SK-MEL-5 (cell line): ENCODE results near the gene CDC34. TPM values are rescaled to one million over a fixed set of nuclear protein-coding genes. Genes with fewer than 3 reads are reported as not detected.

ENCODE experiments used
- DNase-seq: peaks from one replicate; pipeline ENCODE4 v3.0.0-alpha.2; 2016; ENCODE audit warnings: low read depth, low spot score
- in situ Hi-C: cut with HindIII; loops from 2 replicates; pipeline ENCODE4 v1.10.0; 2016; ENCODE audit warnings: low sequenced_read_pairs, high pct_unique_total_duplicates, low pct_unique_long_range_greater_than_20kb
- total RNA-seq: library from RNA; depleted of rRNA; stranded (reverse); fragments of >200 nt; shearing (Covaris generic); gene quantifications from 2 replicates; pipeline ENCODE4 v1.2.3, GENCODE V29; 2014

Gene CDC34
- total RNA-seq, 1 experiment from 2014 or later, result 52.7 TPM

DNA sequence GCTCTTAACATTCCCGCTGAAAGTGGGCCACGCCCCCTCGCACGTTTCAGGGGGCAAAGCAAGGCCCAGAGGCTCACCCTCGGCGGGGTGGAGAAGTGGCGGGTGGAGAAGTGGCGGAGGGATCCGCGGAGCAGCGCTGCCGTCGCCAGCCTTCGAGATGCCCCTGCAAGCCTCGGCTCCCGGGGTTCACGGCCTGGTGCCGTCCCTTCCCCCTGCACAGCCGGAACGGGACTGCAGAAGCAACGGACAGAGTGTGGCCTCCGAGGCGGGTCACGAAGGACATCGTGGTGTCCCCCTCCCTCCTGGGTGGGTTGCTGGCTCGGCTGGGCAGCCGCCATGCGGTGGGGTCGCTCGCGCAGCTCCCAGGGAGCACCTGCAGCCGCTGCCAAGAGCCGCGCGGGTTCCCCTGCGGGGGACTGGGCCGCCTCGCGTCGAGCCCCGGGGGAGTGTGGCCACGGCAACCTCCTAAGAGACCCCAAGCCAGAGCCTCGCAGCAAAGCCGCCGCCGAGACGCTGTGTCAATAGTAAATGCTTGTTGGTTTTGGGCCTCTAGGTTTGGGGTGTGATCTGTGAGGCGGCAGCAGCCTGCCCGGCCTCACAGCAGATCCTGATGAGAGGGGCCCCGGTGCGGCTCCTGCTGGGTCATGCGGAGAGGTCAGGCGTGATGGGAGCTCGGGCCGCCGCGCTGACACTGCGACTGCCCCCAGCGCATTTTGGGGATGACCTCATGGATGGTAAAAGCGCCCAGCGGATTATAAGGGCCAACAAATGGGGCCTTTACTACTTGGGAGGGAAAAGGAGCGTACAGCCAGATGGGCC is 18.8 kb upstream of the CDC34 start:
- no peak for DNase-seq
- in situ Hi-C loops, result no loop called here

GRCh38 chr19:513368-514165 is 18.0 kb upstream of the CDC34 start:
- no peak for DNase-seq
- in situ Hi-C loops, result no loop called here

DNA sequence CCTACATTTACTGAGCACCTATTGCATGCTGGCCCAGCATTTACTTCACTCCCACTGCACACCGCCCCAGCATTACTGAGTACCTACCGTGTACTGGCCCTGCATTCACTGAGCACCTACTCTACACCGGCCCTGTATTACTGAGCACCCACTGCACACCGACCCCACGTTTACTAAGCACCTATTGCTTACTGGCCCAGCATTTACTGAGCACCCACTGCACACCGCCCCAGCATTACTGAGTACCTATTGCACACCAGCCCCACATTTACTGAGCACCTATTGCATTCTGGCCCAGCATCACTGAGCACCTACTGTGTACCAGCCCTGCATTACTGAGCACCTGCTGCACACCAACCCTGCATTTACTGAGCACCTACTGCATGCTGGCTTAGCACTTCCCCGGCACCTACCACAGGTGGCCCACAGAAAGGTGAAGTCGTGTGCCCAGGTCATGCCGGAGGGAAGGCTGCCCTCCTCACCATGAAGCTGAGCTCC is 17.3 kb upstream of the CDC34 start:
- in situ Hi-C loops, result no loop called here

DNA sequence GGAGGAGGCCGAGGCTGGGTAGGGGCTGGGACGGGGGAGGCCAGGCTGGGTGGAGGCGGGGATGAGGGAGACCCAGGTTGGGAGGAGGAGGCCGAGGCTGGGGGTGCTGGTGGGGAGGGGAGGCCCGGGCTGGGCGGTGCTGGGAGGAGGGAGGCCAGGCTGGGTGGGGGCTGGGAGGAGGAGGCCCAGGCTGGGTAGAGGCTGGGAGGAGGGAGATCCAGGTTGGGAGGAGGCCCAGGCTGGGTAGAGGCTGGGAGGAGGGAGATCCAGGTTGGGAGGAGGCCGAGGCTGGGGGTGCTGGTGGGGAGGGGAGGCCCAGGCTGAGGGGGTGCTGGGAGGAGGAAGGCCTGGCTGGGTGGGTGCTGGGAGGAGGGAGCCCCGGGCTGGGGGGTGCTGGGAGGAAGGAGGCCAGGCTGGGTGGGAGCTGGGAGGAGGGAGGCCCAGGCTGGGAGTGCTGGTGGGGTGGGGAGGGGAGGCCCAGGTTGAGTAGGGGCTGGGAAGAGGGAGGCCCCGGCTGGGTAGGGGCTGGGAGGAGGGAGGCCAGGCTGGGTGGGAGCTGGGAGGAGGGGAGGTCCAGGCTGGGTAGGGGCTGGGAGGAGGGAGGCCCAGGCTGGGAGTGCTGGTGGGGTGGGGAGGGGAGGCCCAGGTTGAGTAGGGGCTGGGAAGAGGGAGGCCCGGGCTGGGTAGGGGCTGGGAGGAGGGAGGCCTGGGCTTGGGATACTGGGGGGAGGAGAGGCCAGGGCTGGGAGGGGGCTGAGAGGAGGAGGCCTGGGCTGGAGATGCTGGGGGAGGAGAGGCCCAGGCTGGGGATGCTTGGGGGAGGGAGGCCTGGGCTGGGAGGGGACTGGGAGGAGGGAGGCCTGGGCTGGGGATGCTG is 13.6 kb upstream of the CDC34 start:
- DNase-seq, result no peak
- in situ Hi-C loops, result no loop called here

More for the DNA sequence above, 17.3 kb upstream of the CDC34 start:
- no peak for DNase-seq

DNA sequence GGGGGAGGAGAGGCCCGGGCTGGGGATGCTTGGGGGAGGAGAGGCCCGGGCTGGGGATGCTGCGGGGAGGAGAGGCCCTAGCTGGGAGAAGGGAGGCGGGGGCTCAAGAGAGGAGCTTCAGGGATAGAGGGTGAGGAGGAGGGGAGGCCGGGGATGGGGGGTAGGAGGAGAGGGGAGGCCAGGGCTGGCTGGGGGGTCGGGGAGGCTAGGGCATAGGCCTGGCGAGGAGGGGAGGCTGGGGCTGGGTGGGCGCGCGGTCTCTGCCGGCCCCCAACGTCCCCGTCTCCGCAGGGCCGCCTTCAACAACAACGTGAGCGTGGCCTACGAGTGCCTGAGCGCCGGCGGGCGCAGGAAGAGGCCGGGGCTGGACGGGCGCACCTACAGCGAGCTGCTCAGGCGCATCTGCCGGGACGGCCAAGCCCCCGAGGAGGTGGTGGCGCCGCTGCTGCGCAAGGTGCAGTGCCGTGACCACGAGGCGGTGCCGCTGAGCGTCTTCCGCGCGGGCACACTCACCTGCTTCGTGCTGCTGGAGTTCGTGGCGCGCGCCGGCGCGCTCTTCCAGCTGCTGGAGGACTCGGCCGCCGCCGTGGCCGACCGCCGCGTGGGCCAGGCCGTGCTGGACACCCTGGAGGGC is 12.8 kb upstream of the CDC34 start:
- no peak for DNase-seq
- in situ Hi-C loops, result no loop called here

DNA sequence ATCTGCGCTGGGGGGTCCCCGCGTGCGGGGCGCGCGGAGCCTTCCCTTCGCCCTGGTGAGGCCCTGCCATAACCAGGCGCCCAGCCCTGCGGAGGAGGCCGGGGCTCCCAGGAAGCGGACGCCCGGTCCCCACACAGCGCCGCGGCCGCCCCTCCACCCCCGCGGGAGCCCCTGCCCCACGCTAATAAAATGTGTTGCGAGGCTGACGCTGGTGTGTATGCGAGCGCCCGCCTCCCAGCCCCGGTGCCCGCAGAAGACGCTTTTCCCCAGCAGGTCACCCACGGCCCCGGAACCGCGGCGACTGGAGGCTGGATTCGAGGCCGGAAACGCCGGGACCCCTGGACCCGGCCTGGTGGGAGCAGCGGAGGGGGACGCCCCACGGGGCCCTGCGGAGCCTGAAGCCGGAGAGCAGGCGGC is 12.1 kb upstream of the CDC34 start:
- in situ Hi-C loops, result no loop called here
- no peak for DNase-seq

- in situ Hi-C loops, result no loop called here
- no peak for DNase-seq
These were observed 8.8 kb upstream of the CDC34 start for GRCh38 chr19:522726-523125.

- DNase-seq, result no peak
- in situ Hi-C loops, result no loop called here
These were observed 7.4 kb upstream of the CDC34 start for GRCh38 chr19:524062-524674.

DNA sequence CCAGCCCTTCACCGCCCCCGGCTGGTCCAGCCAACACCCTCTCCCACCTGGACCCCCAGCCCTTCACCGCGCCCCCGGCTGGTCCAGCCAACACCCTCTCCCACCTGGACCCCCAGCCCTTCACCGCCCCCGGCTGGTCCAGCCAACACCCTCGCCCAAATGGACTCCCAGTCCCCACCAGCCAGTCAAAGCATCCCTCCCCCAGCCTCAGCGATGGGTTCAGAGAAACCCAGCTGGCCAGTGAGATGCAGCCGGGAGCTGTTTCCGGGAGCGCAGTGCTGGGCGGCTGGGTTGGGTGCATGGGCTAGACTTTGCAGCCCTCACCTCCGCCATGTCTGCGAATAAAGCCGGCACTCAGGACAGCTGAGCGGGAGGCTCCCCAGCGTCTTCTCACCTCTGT is 6.5 kb upstream of the CDC34 start:
- DNase-seq, result no peak
- in situ Hi-C loops, result no loop called here

- in situ Hi-C loops, result no loop called here
- no peak for DNase-seq
These were observed 5.6 kb upstream of the CDC34 start for GRCh38 chr19:525857-526419.

GRCh38 chr19:530134-531008 is 1.2 kb upstream of the CDC34 start:
- in situ Hi-C loops, result no loop called here
- no peak for DNase-seq

DNA sequence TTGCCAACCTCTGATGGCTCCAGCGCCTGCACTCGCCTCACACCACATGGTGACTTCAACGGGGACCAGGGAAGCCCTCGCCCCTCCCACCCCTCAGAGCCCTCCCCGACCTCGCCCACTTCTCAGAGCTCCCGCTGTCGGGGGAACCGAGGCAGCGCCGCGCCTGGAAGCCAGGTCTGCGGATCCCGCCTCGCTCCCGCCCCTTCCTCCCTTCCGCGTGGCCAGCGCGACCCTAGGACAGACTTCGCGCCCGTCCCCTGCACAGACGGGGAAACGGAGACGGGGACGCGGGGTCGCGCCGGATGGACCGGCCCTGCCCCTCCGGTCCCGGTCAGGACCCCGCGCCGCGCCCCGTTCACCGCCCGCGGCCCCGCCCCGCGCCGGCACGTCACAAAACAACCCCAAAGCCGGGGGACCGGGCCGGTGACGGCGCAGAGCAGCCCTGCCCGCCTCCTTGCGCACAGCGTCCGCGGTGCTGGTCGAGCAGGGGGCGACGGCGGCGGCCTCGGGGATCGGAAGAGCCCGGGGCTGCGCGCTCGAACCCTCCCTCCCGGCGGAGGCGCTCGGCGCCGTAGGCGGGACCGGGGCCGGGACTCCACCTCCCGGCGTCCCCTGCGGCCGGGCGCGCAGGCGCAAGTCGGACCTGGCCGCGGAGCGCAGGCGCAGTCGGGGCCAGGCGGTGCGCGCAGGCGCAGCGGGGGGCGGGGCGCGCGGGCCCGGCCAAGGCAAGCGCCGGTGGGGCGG is 379 bp upstream of the CDC34 start:
- in situ Hi-C loops, result no loop called here
- DNase-seq, result peak; percentile 73

DNA sequence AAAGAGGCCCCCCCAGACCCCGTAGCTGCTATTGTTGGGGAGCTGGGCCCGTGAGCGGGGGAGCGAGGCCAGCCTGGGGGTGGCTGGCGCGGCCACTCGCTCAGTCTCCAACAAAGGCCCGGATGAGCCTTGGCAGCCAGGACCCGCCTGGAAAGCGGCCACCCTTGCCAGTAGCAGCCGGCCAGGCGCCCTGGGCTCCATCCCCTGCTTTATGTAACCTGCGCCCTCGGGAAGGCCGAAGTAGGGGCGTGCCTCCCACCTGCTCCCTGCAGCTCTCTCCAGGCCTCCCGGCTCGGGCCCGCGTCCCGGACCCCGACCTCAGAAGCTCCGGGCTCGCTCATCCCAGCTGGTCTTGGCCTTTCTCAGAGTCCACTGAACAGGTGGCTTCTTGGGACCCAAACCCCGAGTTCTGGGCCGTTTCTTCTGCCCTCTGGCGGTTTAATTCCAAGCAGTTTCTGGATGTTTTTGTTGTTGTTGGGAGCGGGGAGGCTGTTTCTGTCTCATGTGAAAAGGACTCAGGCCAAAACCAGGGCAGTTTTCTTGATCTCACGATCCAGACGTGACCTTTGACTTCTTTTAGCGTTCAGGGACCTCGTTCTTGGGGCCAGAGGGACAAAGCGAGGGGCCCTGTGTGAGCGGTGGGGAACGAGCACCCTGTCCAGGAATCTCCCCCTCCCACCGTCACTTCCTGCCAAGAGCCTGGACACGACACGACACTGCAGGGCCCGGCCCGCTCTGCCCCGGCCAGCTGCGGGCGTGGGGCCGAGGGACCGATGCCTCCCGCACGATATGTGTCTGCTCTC is 1.2 kb downstream of the CDC34 start:
- peak; percentile 44 for DNase-seq
- in situ Hi-C loops, result no loop called here

DNA sequence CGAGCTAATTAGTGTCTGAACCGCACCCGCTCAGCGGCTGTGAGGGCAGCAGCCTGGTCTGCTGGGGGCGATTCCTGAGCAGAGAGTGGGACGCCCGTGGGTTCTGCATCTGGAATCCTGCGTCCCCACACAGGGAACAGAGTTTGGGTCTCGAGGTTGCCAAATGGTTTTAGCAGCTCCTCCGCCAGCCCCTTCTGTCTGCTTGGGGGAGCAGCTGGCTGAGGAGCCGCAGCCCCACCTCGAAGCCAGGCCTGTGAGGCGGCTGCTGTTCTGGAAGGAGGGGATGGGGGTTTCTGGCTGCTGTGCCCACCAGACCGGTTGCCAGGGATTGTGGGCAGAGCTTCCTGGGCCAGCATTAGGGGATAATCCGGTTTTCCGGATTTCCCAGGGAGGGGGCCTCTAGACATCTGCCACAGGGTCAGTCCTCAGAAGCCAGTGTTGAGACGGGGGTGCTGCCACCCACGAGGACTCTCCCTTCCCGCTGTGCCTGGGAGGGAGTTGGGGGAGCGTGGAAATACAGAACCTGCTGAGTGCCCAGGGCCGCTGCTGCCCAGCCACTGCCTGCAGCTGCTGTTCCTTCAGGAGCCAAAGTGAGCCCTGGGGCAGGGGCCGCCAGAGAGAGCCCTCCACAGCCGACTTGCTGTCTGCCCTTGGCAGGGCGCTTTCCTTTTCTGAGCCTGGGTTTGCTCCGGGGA is 2.0 kb downstream of the CDC34 start:
- no peak for DNase-seq
- in situ Hi-C loops, result no loop called here
